Keratinocyte (primary cell): Measurements from ENCODE around the gene IRF1. TPM values are rescaled to one million over a fixed set of nuclear protein-coding genes. Genes with fewer than 3 reads are reported as not detected.

Experiments
- DNase-seq: peaks from one replicate; pipeline ENCODE4 v3.0.0-alpha.2; 2011; ENCODE audit warnings: low read depth, missing footprints, low spot score
- FAIRE-seq: peaks from 2 replicates; lab custom pipeline; 2011; peaks lifted over from hg19 to GRCh38; lab: Jason Lieb, UNC
- H2AFZ ChIP-seq: 2 replicates; pipeline ENCODE4 v1.6.0; 2012; ENCODE audit warnings: low read length, control low read depth, inconsistent platforms; ENCODE audit not compliant: control insufficient read depth
- H3K27ac ChIP-seq: 2 replicates; pipeline ENCODE4 v1.5.1; 2011; ENCODE audit warnings: low read length; ENCODE audit not compliant: control insufficient read depth, insufficient read depth
- H3K27me3 ChIP-seq: 3 replicates; pipeline ENCODE4 v1.6.0; 2011; ENCODE audit warnings: low read length; ENCODE audit not compliant: control insufficient read depth, insufficient read depth; ENCODE audit errors: extremely low read depth
- H3K36me3 ChIP-seq, 2 experiments: 2 replicates in 1 of 2; 3 replicates in 1 of 2; pipeline ENCODE4 v1.5.1; 2011; ENCODE audit warnings: low read length in 2 of 2, mild to moderate bottlenecking in 1 of 2; ENCODE audit not compliant: control insufficient read depth in 2 of 2, insufficient read depth in 2 of 2; ENCODE audit errors: extremely low read depth in 1 of 2
- H3K4me1 ChIP-seq: 3 replicates; pipeline ENCODE4 v1.5.1; 2011; ENCODE audit warnings: low read length; ENCODE audit not compliant: control insufficient read depth, insufficient read depth; ENCODE audit errors: extremely low read depth
- H3K4me2 ChIP-seq: 3 replicates; pipeline ENCODE4 v1.6.0; 2011; ENCODE audit warnings: low read depth, low read length; ENCODE audit not compliant: control insufficient read depth, insufficient read depth; ENCODE audit errors: extremely low read depth
- H3K4me3 ChIP-seq, 3 experiments: fragments of 200-600 bp in 1 of 3; sonication (generic) in 1 of 3; 2 replicates in 2 of 3; 3 replicates in 1 of 3; pipeline ENCODE4 v1.5.1; 2011 to 2016; ENCODE audit warnings: low read length in 3 of 3, mild to moderate bottlenecking in 3 of 3, control low read depth in 2 of 3, inconsistent platforms in 1 of 3, low read depth in 1 of 3, mixed read lengths in 1 of 3, mixed run types in 1 of 3, moderate library complexity in 1 of 3; ENCODE audit not compliant: control insufficient read depth in 2 of 3, insufficient read depth in 2 of 3; ENCODE audit errors: extremely low read depth in 1 of 3
- H3K79me2 ChIP-seq: 2 replicates; pipeline ENCODE4 v1.6.0; 2012; ENCODE audit warnings: low read length; ENCODE audit not compliant: control insufficient read depth, insufficient read depth
- H3K9ac ChIP-seq: 3 replicates; pipeline ENCODE4 v1.6.0; 2011; ENCODE audit warnings: low read length; ENCODE audit not compliant: control insufficient read depth, insufficient read depth; ENCODE audit errors: extremely low read depth
- H3K9me1 ChIP-seq: 3 replicates; pipeline ENCODE4 v1.6.0; 2011; ENCODE audit warnings: low read length; ENCODE audit not compliant: control insufficient read depth, insufficient read depth; ENCODE audit errors: extremely low read depth
- H3K9me3 ChIP-seq: 2 replicates; pipeline ENCODE4 v1.5.1; 2012; ENCODE audit warnings: low read depth, low read length; ENCODE audit not compliant: control insufficient read depth
- H4K20me1 ChIP-seq: 3 replicates; pipeline ENCODE4 v1.6.0; 2011; ENCODE audit warnings: low read length; ENCODE audit not compliant: control insufficient read depth, insufficient read depth; ENCODE audit errors: extremely low read depth
- EZH2 ChIP-seq: IDR thresholded peaks from one replicate; pipeline ENCODE4 v1.6.1; 2012; ENCODE audit warnings: inconsistent platforms, mild to moderate bottlenecking, low read length, moderate library complexity
- dilution Hi-C: fragments of 300-500 bp; cut with MboI; formaldehyde crosslinking; loops from one replicate; pipeline ENCODE4 v1.7.0; 2020; ENCODE audit warnings: low sequenced_read_pairs; ENCODE audit not compliant: extremely low pct_ligation_motif_present
- polyA plus RNA-seq, 5 experiments: library from polyadenylated mRNA; depleted of rRNA in 3 of 5; stranded (reverse) in 3 of 5; stranded (forward) in 1 of 5; unstranded in 1 of 5; fragments of >200 nt; gene quantifications; 1 replicate in 1 of 5; 2 replicates in 3 of 5; 3 replicates in 1 of 5; pipeline versions ENCODE4 v1.2.1 to v1.2.3, GENCODE V29; 2011 to 2012; ENCODE audit warnings: missing spikeins in 2 of 5, low read depth in 1 of 5, low replicate concordance in 1 of 5
- TF ChIP-seq, protein P1 (sequence below), 3 experiments: IDR thresholded peaks in 1 of 3; conservative IDR thresholded peaks in 1 of 3; optimal IDR thresholded peaks in 1 of 3; 2 replicates in 2 of 3; 3 replicates in 1 of 3; pipeline versions ENCODE3 to v1.5.1; 2011; ENCODE audit warnings: low read length in 3 of 3, mild to moderate bottlenecking in 3 of 3, moderate library complexity in 2 of 3, control low read depth in 1 of 3, inconsistent platforms in 1 of 3; ENCODE audit not compliant: insufficient read depth in 2 of 3; ENCODE audit errors: extremely low read depth in 1 of 3

IRF1 gene
- polyA plus RNA-seq, 1 donor (not counting 4 experiments of a cell fraction or from before 2014, with no cell fraction given), result 6.2 TPM

DNA sequence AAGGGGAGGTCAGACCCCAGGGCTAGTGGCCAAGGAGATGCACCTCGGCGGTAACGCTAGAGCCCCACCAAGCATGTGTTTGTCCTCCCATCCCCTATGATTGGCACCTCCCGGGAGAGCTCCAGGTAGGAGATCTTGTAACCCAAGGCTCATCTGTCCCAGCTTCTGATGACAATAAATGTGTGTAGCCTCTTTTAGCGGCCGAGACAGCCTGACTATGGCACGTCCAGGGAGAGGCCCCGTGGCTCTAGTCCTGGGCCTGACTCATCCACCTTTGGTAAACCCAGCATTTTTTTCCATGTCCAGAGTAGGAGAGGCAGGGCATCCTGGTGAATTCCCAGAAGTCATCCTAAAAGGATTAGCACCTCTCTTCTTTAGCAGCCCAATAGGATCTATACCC, 39.2 kb downstream of the IRF1 start:
- DNase-seq, result no peak
- Histone ChIP-seq H3K9me1 (no peaks in the 10 kb centered on the region), H4K20me1 (no peaks in the 10 kb centered on the region), H3K4me2 (no peak overlapping the region), H3K27me3 (no peaks in the 10 kb centered on the region), H3K4me3 (no peak overlapping the region), H3K9me3 (no peaks in the 10 kb centered on the region), H2AFZ (no peak overlapping the region), H3K9ac (no peak overlapping the region), H3K79me2 (no peaks in the 10 kb centered on the region), H3K4me1 (peaks cover 7% of the 10 kb centered on the region), H3K36me3 (no peaks in the 10 kb centered on the region), H3K27ac (no peak overlapping the region)
- dilution Hi-C loops, result no loop called here
- no peak for FAIRE-seq
- TF ChIP-seq, protein P1, sequence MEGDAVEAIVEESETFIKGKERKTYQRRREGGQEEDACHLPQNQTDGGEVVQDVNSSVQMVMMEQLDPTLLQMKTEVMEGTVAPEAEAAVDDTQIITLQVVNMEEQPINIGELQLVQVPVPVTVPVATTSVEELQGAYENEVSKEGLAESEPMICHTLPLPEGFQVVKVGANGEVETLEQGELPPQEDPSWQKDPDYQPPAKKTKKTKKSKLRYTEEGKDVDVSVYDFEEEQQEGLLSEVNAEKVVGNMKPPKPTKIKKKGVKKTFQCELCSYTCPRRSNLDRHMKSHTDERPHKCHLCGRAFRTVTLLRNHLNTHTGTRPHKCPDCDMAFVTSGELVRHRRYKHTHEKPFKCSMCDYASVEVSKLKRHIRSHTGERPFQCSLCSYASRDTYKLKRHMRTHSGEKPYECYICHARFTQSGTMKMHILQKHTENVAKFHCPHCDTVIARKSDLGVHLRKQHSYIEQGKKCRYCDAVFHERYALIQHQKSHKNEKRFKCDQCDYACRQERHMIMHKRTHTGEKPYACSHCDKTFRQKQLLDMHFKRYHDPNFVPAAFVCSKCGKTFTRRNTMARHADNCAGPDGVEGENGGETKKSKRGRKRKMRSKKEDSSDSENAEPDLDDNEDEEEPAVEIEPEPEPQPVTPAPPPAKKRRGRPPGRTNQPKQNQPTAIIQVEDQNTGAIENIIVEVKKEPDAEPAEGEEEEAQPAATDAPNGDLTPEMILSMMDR (optimal IDR thresholded peaks at IDR 0.05 in 1 of 3, IDR thresholded peaks at IDR 0.05 in 1 of 3, conservative IDR thresholded peaks at IDR 0.05 in 1 of 3; ENCODE audit: extremely low read depth in 1 of 3, insufficient read depth in 2 of 3, low read length in 3 of 3), result no peak
- TF ChIP-seq EZH2, result no peak

DNA sequence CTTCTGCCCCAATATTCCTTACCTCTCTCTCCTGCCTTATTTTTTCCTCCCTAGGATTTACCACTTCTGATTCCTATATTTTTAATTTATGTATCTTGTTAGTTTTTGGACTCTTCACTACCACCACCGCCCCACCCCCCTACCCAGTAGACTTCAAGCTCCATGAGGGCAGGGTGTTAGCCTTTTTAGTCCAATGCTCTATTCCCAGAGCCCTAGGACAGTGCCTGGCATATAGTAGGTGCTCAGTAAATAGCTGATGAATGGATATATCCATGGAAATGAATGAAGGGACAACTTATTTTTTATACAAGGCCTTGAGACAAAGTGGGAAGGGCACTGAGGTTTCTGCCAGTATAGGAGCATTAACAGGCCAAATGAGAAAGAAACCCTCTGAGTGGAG, 41.5 kb downstream of the IRF1 start:
- Histone ChIP-seq H3K4me2 (no peak overlapping the region), H3K36me3 (no peaks in the 10 kb centered on the region), H4K20me1 (no peaks in the 10 kb centered on the region), H3K9ac (no peak overlapping the region), H3K27me3 (no peaks in the 10 kb centered on the region), H3K9me1 (no peaks in the 10 kb centered on the region), H3K79me2 (no peaks in the 10 kb centered on the region), H3K9me3 (no peaks in the 10 kb centered on the region), H3K4me3 (no peak overlapping the region), H3K27ac (no peak overlapping the region), H2AFZ (no peak overlapping the region), H3K4me1 (peaks cover 26% of the 10 kb centered on the region)
- TF ChIP-seq EZH2, result no peak
- TF ChIP-seq, protein P1 (optimal IDR thresholded peaks at IDR 0.05 in 1 of 3, IDR thresholded peaks at IDR 0.05 in 1 of 3, conservative IDR thresholded peaks at IDR 0.05 in 1 of 3; ENCODE audit: extremely low read depth in 1 of 3, insufficient read depth in 2 of 3, low read length in 3 of 3), result no peak
- no peak for DNase-seq
- dilution Hi-C loops, result no loop called here
- FAIRE-seq, result no peak
